ENCODE results near the gene E2F4. TPM values are rescaled to one million over a fixed set of nuclear protein-coding genes. Genes with fewer than 3 reads are reported as not detected.

E2F4 gene
- total RNA-seq, 1 donor from 2014 or later, result 35.3 TPM

GRCh38 chr16:67209565-67209964, 17.6 kb downstream of the E2F4 start:
- DNase-seq (ENCODE audit: low spot score), result no peak
- Histone ChIP-seq H3K4me3 (no peak overlapping the region), H4K20me1 (ENCODE audit: low read depth) (peaks cover 7% of the 10 kb centered on the region), H3K36me3 (no peaks in the 10 kb centered on the region), H3K4me1 (peaks cover 14% of the 10 kb centered on the region), H3F3A (ENCODE audit: low read depth) (peaks cover 12% of the 10 kb centered on the region), H3K9ac (no peak overlapping the region), H3K4me2 (no peak overlapping the region), H2AFZ (replicated peaks) (no peak overlapping the region), H3K9me3 (ENCODE audit: low read depth) (no peaks in the 10 kb centered on the region), H3K27ac (no peak overlapping the region), H3K27me3 (no peaks in the 10 kb centered on the region), H3K79me2 (ENCODE audit: low read depth) (no peaks in the 10 kb centered on the region)
- H3K36me3 Mint-ChIP-seq, result peaks cover 6% of the 10 kb centered on the region
- H3K4me3 Mint-ChIP-seq, result no peak overlapping the region
- TF ChIP-seq, protein P1, sequence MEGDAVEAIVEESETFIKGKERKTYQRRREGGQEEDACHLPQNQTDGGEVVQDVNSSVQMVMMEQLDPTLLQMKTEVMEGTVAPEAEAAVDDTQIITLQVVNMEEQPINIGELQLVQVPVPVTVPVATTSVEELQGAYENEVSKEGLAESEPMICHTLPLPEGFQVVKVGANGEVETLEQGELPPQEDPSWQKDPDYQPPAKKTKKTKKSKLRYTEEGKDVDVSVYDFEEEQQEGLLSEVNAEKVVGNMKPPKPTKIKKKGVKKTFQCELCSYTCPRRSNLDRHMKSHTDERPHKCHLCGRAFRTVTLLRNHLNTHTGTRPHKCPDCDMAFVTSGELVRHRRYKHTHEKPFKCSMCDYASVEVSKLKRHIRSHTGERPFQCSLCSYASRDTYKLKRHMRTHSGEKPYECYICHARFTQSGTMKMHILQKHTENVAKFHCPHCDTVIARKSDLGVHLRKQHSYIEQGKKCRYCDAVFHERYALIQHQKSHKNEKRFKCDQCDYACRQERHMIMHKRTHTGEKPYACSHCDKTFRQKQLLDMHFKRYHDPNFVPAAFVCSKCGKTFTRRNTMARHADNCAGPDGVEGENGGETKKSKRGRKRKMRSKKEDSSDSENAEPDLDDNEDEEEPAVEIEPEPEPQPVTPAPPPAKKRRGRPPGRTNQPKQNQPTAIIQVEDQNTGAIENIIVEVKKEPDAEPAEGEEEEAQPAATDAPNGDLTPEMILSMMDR (IDR thresholded peaks at IDR 0.05), result no peak
- TF ChIP-seq EZH2phosphoT487 (IDR thresholded peaks at IDR 0.05) (no peak), EZH2 (IDR thresholded peaks at IDR 0.05) (no peak)
- peaks cover 6% of the 10 kb centered on the region for H3K27me3 Mint-ChIP-seq (ENCODE audit: insufficient read depth, low read depth)
- H3K9me3 Mint-ChIP-seq, result no peaks in the 10 kb centered on the region
- H3K4me1 Mint-ChIP-seq, result peaks cover 7% of the 10 kb centered on the region
- H3K27ac Mint-ChIP-seq, result no peak overlapping the region

- no peak overlapping the region for H3K27ac Mint-ChIP-seq
- H3K27me3 ChIP-seq, result no peaks in the 10 kb centered on the region
- H3K4me3 Mint-ChIP-seq, result no peak overlapping the region
- peaks cover 6% of the 10 kb centered on the region for H3K27me3 Mint-ChIP-seq (ENCODE audit: insufficient read depth, low read depth)
- H2AFZ ChIP-seq (replicated peaks), result no peak overlapping the region
- no peak overlapping the region for H3K4me3 ChIP-seq
- H3K4me1 Mint-ChIP-seq, result peaks cover 7% of the 10 kb centered on the region
- H3K79me2 ChIP-seq (ENCODE audit: low read depth), result no peaks in the 10 kb centered on the region
- H3K9ac ChIP-seq, result no peak overlapping the region
- H3F3A ChIP-seq (ENCODE audit: low read depth), result peaks cover 12% of the 10 kb centered on the region
- no peaks in the 10 kb centered on the region for H3K9me3 Mint-ChIP-seq
- no peak for DNase-seq (ENCODE audit: low spot score)
- H3K9me3 ChIP-seq (ENCODE audit: low read depth), result no peaks in the 10 kb centered on the region
- no peak overlapping the region for H3K27ac ChIP-seq
- H3K4me2 ChIP-seq, result no peak overlapping the region
- peaks cover 14% of the 10 kb centered on the region for H3K4me1 ChIP-seq
- no peak for TF ChIP-seq EZH2 (IDR thresholded peaks at IDR 0.05)
- TF ChIP-seq, protein P1 (IDR thresholded peaks at IDR 0.05), result no peak
- no peak for TF ChIP-seq EZH2phosphoT487 (IDR thresholded peaks at IDR 0.05)
- H3K36me3 Mint-ChIP-seq, result peaks cover 6% of the 10 kb centered on the region
- peaks cover 7% of the 10 kb centered on the region for H4K20me1 ChIP-seq (ENCODE audit: low read depth)
- H3K36me3 ChIP-seq, result no peaks in the 10 kb centered on the region
These were observed 18.3 kb downstream of the E2F4 start for GRCh38 chr16:67210069-67210937.

- H3K4me1 Mint-ChIP-seq, result peaks cover 4% of the 10 kb centered on the region
- Histone ChIP-seq H4K20me1 (ENCODE audit: low read depth) (peaks cover 7% of the 10 kb centered on the region), H3K36me3 (no peaks in the 10 kb centered on the region), H3K9ac (no peak overlapping the region), H3K4me3 (no peak overlapping the region), H3K4me2 (no peak overlapping the region), H2AFZ (replicated peaks) (no peak overlapping the region), H3K27me3 (no peaks in the 10 kb centered on the region), H3K4me1 (peaks cover 9% of the 10 kb centered on the region), H3K79me2 (ENCODE audit: low read depth) (no peaks in the 10 kb centered on the region), H3K27ac (no peak overlapping the region), H3K9me3 (ENCODE audit: low read depth) (no peaks in the 10 kb centered on the region), H3F3A (ENCODE audit: low read depth) (peaks cover 7% of the 10 kb centered on the region)
- DNase-seq (ENCODE audit: low spot score), result no peak
- H3K36me3 Mint-ChIP-seq, result peaks cover 3% of the 10 kb centered on the region
- no peak overlapping the region for H3K4me3 Mint-ChIP-seq
- no peak overlapping the region for H3K27ac Mint-ChIP-seq
- no peaks in the 10 kb centered on the region for H3K9me3 Mint-ChIP-seq
- TF ChIP-seq EZH2 (IDR thresholded peaks at IDR 0.05), result no peak
- no peak for TF ChIP-seq EZH2phosphoT487 (IDR thresholded peaks at IDR 0.05)
- H3K27me3 Mint-ChIP-seq (ENCODE audit: insufficient read depth, low read depth), result peaks cover 8% of the 10 kb centered on the region
These were observed 19.7 kb downstream of the E2F4 start for GRCh38 chr16:67211674-67212073.

- Histone ChIP-seq H3K4me1 (no peaks in the 10 kb centered on the region), H3F3A (ENCODE audit: low read depth) (no peaks in the 10 kb centered on the region), H3K27ac (no peak overlapping the region), H3K79me2 (ENCODE audit: low read depth) (no peaks in the 10 kb centered on the region), H3K9me3 (ENCODE audit: low read depth) (no peaks in the 10 kb centered on the region), H3K9ac (no peak overlapping the region), H2AFZ (replicated peaks) (no peak overlapping the region), H4K20me1 (ENCODE audit: low read depth) (no peaks in the 10 kb centered on the region), H3K4me3 (no peak overlapping the region), H3K27me3 (no peaks in the 10 kb centered on the region), H3K36me3 (no peaks in the 10 kb centered on the region), H3K4me2 (no peak overlapping the region)
- Mint-ChIP-seq H3K4me3 (no peak overlapping the region), H3K4me1 (no peaks in the 10 kb centered on the region), H3K27ac (no peak overlapping the region), H3K36me3 (peaks cover 3% of the 10 kb centered on the region), H3K27me3 (ENCODE audit: insufficient read depth, low read depth) (peaks cover 7% of the 10 kb centered on the region), H3K9me3 (no peaks in the 10 kb centered on the region)
- no peak for DNase-seq (ENCODE audit: low spot score)
- TF ChIP-seq EZH2phosphoT487 (IDR thresholded peaks at IDR 0.05) (no peak), EZH2 (IDR thresholded peaks at IDR 0.05) (no peak)
- TF ChIP-seq, protein P1 (IDR thresholded peaks at IDR 0.05), result no peak
These were observed 20.8 kb downstream of the E2F4 start for GRCh38 chr16:67212766-67213165.

All from neural progenitor cell (in vitro differentiated cells).